OCI-LY1 (cell line): Measurements from ENCODE around the gene MTM1.

Source experiments
- EZH2 ChIP-seq: fragments of 200-600 bp; sonication (generic), shearing (Covaris generic); IDR thresholded peaks from 2 replicates; pipeline ENCODE4 v1.8.0; 2017; ENCODE audit warnings: borderline replicate concordance, mixed run types, mild to moderate bottlenecking, antibody characterized with exemption, low read length, moderate library complexity, mixed read lengths
- TF ChIP-seq, protein P1 (sequence below): fragments of 200-600 bp; sonication (generic), shearing (Covaris generic); IDR thresholded peaks from 2 replicates; pipeline ENCODE4 v1.5.1; 2017; ENCODE audit warnings: mild to moderate bottlenecking, antibody characterized with exemption, low read length, moderate library complexity, mixed read lengths

DNA sequence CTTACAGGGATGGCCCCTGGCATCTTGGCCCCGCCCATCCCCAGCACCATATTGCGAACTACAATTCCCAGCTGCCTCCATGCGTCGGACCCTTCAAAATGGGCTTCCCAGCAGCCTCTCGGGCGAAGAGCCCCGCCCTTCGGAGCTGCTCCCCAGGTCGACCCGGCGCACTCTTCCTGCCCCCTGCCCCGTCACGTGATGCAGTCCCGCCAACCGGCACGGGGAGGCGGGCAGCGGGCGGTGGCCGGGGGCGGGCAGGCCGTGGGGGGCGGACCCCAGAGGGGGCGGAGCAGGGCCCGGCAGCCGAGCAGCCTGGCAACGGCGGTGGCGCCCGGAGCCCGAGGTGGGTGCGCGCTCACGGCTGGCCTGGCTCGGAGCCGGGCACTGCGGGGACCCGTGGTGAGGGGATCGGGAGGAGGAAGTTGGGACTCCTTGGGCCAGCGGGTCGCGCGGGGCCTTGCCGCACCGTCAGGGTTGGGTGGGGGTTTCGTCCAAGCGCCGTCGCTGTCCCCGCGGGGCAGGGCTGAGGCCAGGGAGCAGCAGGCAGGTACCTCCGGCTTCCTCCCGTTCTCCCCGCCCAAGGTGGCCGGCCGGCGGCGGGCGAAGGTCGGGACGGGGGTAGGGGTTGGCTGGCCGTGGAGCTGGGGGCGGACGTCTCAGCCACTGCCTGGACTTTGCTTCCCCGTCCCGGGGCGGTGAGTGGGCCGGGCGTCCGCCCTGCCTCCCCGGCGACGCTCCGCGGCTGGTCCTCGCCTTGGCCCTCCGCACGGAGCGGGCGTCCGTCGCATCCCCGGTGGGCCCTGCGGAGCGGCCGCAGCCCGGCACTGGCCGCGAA is at the start of gene MTM1:
- TF ChIP-seq, protein P1, sequence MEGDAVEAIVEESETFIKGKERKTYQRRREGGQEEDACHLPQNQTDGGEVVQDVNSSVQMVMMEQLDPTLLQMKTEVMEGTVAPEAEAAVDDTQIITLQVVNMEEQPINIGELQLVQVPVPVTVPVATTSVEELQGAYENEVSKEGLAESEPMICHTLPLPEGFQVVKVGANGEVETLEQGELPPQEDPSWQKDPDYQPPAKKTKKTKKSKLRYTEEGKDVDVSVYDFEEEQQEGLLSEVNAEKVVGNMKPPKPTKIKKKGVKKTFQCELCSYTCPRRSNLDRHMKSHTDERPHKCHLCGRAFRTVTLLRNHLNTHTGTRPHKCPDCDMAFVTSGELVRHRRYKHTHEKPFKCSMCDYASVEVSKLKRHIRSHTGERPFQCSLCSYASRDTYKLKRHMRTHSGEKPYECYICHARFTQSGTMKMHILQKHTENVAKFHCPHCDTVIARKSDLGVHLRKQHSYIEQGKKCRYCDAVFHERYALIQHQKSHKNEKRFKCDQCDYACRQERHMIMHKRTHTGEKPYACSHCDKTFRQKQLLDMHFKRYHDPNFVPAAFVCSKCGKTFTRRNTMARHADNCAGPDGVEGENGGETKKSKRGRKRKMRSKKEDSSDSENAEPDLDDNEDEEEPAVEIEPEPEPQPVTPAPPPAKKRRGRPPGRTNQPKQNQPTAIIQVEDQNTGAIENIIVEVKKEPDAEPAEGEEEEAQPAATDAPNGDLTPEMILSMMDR: no peak
- TF ChIP-seq EZH2: no peak
